Measurements from ENCODE around the gene ARHGAP22. TPM values are rescaled to one million over a fixed set of nuclear protein-coding genes. Genes with fewer than 3 reads are reported as not detected.

ARHGAP22 gene
- total RNA-seq, 2 experiments from 2014 or later, result 0.19 to 0.46 TPM

- TF ChIP-seq CTCF (conservative IDR thresholded peaks at IDR 0.05; ENCODE audit: low read length) (no peak), EZH2phosphoT487 (IDR thresholded peaks at IDR 0.05; ENCODE audit: borderline replicate concordance, low read depth, low read length) (no peak)
- POLR2A ChIA-PET, result no interaction called here
These were observed 23.2 kb upstream of the ARHGAP22 start for GRCh38 chr10:48627984-48628609.

DNA sequence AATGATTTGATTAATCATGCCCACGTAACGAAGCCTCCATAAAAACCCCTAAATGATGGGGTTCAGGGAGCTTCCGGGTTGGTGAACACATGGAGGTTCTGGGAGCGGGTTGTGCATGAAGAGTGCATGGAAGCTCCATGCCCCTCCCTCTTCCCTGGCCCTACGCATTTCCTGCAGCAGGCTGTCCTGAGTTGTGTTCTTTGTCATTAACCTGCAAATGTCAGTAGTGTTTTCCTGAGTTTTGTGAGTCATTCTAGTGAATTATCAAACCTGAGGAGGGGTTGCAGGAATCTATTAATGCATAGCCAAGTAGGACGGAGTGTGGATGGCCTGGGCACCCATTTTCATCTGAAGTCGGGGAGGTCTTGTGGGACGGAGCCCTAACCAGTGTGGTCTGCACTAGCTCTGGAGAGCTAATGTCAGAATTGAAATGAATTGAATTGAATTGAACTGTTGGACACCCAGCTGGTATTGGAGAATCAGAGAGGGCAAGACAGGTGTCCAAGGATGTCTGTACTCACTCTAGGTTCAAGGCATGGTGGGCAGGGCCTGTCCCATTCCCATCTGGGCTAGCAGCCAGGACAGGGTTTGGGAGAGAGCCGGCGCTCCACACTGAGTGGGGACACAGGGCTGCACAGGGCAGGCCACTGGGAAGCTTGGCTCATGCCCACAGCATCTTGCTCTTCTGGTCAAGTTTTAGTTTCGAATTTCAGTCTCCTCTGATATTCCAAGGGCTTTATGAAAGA lies 22.3 kb upstream of the ARHGAP22 start:
- no peaks in the 10 kb centered on the region for H3K9me2 ChIP-seq (ENCODE audit: insufficient read depth, low read length)
- ChIA-PET POLR2A (no interaction called here), CTCF (ENCODE audit: unreplicated experiment) (interaction anchor here (1.7 kb wide), 1 partner anchor 29 kb away, joined by 6 read pairs; no protein-coding TSS in a partner anchor)
- H2AFZ ChIP-seq (ENCODE audit: low read length), result no peak overlapping the region
- no peaks in the 10 kb centered on the region for H3K4me1 ChIP-seq (ENCODE audit: insufficient read depth, low read length, poor library complexity, severe bottlenecking)
- no peak overlapping the region for H3K4me3 ChIP-seq (ENCODE audit: low read depth, low read length, poor library complexity, severe bottlenecking)
- no peak for TF ChIP-seq CTCF (conservative IDR thresholded peaks at IDR 0.05; ENCODE audit: low read length)
- no peak for TF ChIP-seq EZH2phosphoT487 (IDR thresholded peaks at IDR 0.05; ENCODE audit: borderline replicate concordance, low read depth, low read length)
- no TSS peak for BruUV-seq (replicated peaks)
- H4K20me1 ChIP-seq (ENCODE audit: insufficient read depth, low read length), result no peaks in the 10 kb centered on the region
- H3K79me2 ChIP-seq (ENCODE audit: insufficient read depth, low read depth, low read length), result no peaks in the 10 kb centered on the region
- no peak overlapping the region for H3K4me2 ChIP-seq (ENCODE audit: low read length)
- no peaks in the 10 kb centered on the region for H3K9me3 ChIP-seq (ENCODE audit: low read length)
- intact Hi-C loops (cut with micrococcal nuclease; ENCODE audit: unreplicated experiment), result no loop called here
- H3K36me3 ChIP-seq (ENCODE audit: insufficient read depth, low read length), result no peaks in the 10 kb centered on the region
- no peak for DNase-seq (ENCODE audit: low spot score)
- no peak overlapping the region for H3K27ac ChIP-seq (ENCODE audit: low read depth, low read length, poor library complexity, severe bottlenecking)

More at GRCh38 chr10:48627984-48628609, 23.2 kb upstream of the ARHGAP22 start:
- no peak overlapping the region for H3K4me3 ChIP-seq (ENCODE audit: low read depth, low read length, poor library complexity, severe bottlenecking)
- no peaks in the 10 kb centered on the region for H3K4me1 ChIP-seq (ENCODE audit: insufficient read depth, low read length, poor library complexity, severe bottlenecking)
- intact Hi-C loops (cut with micrococcal nuclease; ENCODE audit: unreplicated experiment), result no loop called here
- H4K20me1 ChIP-seq (ENCODE audit: insufficient read depth, low read length), result no peaks in the 10 kb centered on the region
- H3K9me3 ChIP-seq (ENCODE audit: low read length), result no peaks in the 10 kb centered on the region
- BruUV-seq (replicated peaks), result no TSS peak
- H3K9me2 ChIP-seq (ENCODE audit: insufficient read depth, low read length), result no peaks in the 10 kb centered on the region
- no peak overlapping the region for H3K4me2 ChIP-seq (ENCODE audit: low read length)
- H3K36me3 ChIP-seq (ENCODE audit: insufficient read depth, low read length), result no peaks in the 10 kb centered on the region
- no peak overlapping the region for H2AFZ ChIP-seq (ENCODE audit: low read length)
- DNase-seq (ENCODE audit: low spot score), result no peak
- no peaks in the 10 kb centered on the region for H3K79me2 ChIP-seq (ENCODE audit: insufficient read depth, low read depth, low read length)
- CTCF ChIA-PET (ENCODE audit: unreplicated experiment), result interaction anchor here (1.7 kb wide), 1 partner anchor 28 kb away, joined by 6 read pairs; no protein-coding TSS in a partner anchor
- H3K27ac ChIP-seq (ENCODE audit: low read depth, low read length, poor library complexity, severe bottlenecking), result no peak overlapping the region

- Histone ChIP-seq H3K4me2 (ENCODE audit: low read length) (no peak overlapping the region), H3K9me3 (ENCODE audit: low read length) (no peaks in the 10 kb centered on the region), H3K9me2 (ENCODE audit: insufficient read depth, low read length) (no peaks in the 10 kb centered on the region), H4K20me1 (ENCODE audit: insufficient read depth, low read length) (no peaks in the 10 kb centered on the region), H2AFZ (ENCODE audit: low read length) (no peak overlapping the region), H3K4me3 (ENCODE audit: low read depth, low read length, poor library complexity, severe bottlenecking) (no peak overlapping the region), H3K36me3 (ENCODE audit: insufficient read depth, low read length) (no peaks in the 10 kb centered on the region), H3K79me2 (ENCODE audit: insufficient read depth, low read depth, low read length) (no peaks in the 10 kb centered on the region), H3K27ac (ENCODE audit: low read depth, low read length, poor library complexity, severe bottlenecking) (no peak overlapping the region), H3K4me1 (ENCODE audit: insufficient read depth, low read length, poor library complexity, severe bottlenecking) (no peaks in the 10 kb centered on the region)
- CTCF ChIA-PET (ENCODE audit: unreplicated experiment), result interaction anchor here (1.7 kb wide), 1 partner anchor 30 kb away, joined by 6 read pairs; no protein-coding TSS in a partner anchor
- BruUV-seq (replicated peaks), result no TSS peak
- intact Hi-C loops (cut with micrococcal nuclease; ENCODE audit: unreplicated experiment), result no loop called here
- POLR2A ChIA-PET, result no interaction called here
- no peak for DNase-seq (ENCODE audit: low spot score)
- TF ChIP-seq EZH2phosphoT487 (IDR thresholded peaks at IDR 0.05; ENCODE audit: borderline replicate concordance, low read depth, low read length), result no peak
- TF ChIP-seq CTCF (conservative IDR thresholded peaks at IDR 0.05; ENCODE audit: low read length), result no peak
These were observed 21.6 kb upstream of the ARHGAP22 start for GRCh38 chr10:48626447-48626846.

Measured in OCI-LY7 (cell line).